ENCODE measurements around the gene KRTAP5-5. TPM values are rescaled to one million over a fixed set of nuclear protein-coding genes. Genes with fewer than 3 reads are reported as not detected.

Gene KRTAP5-5
- total RNA-seq, 3 donors from 2014 or later: not detected

Other genes starting within 250 kb of the KRTAP5-5 start
- gene BRSK2, start 239.8 kb upstream of the KRTAP5-5 start, total RNA-seq: under 1 TPM; 0.53 to 0.94 (median 0.76) TPM
- 10 to 100 TPM; 17.7 to 20.1 (median 18.2) TPM for gene MOB2, start 143.0 kb upstream of the KRTAP5-5 start, total RNA-seq
- 1 to 10 TPM; 5.4 to 6.0 (median 5.7) TPM for gene DUSP8, start 57.5 kb upstream of the KRTAP5-5 start, total RNA-seq
- gene KRTAP5-1, start 44.5 kb upstream of the KRTAP5-5 start, total RNA-seq: not detected
- gene KRTAP5-2, start 31.5 kb upstream of the KRTAP5-5 start, total RNA-seq: not detected
- not detected for gene KRTAP5-3, start 21.3 kb upstream of the KRTAP5-5 start, total RNA-seq
- not detected for gene KRTAP5-4, start 7.6 kb upstream of the KRTAP5-5 start, total RNA-seq
- not detected for gene KRTAP5-6, start 67.4 kb downstream of the KRTAP5-5 start, total RNA-seq
- under 1 TPM; 0.33 to 0.53 (median 0.33) TPM for gene IFITM10, start 120.8 kb downstream of the KRTAP5-5 start, total RNA-seq
- gene CTSD, start 134.2 kb downstream of the KRTAP5-5 start, total RNA-seq: 100 to 1,000 TPM in 1 of 3 donors, 10 to 100 TPM in 2; 74.9 to 101 (median 83.7) TPM
- gene SYT8, start 205.2 kb downstream of the KRTAP5-5 start, total RNA-seq: not detected
- not detected for gene TNNI2, start 209.2 kb downstream of the KRTAP5-5 start, total RNA-seq
- gene LSP1, start 223.3 kb downstream of the KRTAP5-5 start, total RNA-seq: 10 to 100 TPM; 34.6 to 71.7 (median 60.6) TPM